ENCODE measurements around the gene TREML4.

DNA sequence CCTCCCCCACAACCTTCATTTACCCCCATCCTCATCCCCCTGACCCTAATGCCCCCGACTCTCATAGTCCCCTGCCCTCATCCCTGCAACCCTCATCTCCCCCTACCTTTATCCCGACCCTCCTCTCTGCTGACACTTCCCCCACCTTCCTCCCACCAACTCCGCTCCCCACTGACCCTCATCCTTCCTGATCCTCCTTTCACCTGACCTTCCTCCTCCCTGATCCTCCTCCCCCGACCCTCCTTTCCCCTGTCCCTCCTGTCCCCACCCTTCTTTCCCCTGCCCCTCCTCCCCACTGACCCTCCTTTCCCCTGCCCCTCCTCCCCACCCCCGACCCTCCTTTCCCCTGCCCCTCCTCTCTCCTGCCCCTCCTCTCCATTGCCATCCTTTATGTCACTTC lies 34.3 kb upstream of the TREML4 start:
- TF ChIP-seq, protein P1, sequence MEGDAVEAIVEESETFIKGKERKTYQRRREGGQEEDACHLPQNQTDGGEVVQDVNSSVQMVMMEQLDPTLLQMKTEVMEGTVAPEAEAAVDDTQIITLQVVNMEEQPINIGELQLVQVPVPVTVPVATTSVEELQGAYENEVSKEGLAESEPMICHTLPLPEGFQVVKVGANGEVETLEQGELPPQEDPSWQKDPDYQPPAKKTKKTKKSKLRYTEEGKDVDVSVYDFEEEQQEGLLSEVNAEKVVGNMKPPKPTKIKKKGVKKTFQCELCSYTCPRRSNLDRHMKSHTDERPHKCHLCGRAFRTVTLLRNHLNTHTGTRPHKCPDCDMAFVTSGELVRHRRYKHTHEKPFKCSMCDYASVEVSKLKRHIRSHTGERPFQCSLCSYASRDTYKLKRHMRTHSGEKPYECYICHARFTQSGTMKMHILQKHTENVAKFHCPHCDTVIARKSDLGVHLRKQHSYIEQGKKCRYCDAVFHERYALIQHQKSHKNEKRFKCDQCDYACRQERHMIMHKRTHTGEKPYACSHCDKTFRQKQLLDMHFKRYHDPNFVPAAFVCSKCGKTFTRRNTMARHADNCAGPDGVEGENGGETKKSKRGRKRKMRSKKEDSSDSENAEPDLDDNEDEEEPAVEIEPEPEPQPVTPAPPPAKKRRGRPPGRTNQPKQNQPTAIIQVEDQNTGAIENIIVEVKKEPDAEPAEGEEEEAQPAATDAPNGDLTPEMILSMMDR (IDR thresholded peaks at IDR 0.05; ENCODE audit: insufficient read depth, low read length), result no peak
- TF ChIP-seq GABPA (IDR thresholded peaks at IDR 0.05; ENCODE audit: low read depth), result no peak

Data from HL-60 (cell line).